SU-DHL-6 (cell line): ENCODE data around the gene POLQ.

Experiments
- H2AFZ ChIP-seq: fragments of 200-600 bp; sonication (generic); 2 replicates; pipeline ENCODE4 v1.6.1; 2014; ENCODE audit warnings: low read depth, mild to moderate bottlenecking, moderate library complexity, mixed read lengths, antibody characterized with exemption, low read length; ENCODE audit not compliant: severe bottlenecking
- H3F3A ChIP-seq: fragments of 200-600 bp; shearing (Covaris generic); 2 replicates; pipeline ENCODE4 v1.6.0; 2016; ENCODE audit warnings: antibody characterized with exemption, mild to moderate bottlenecking; ENCODE audit not compliant: insufficient read depth
- H3K27ac ChIP-seq: fragments of 200-600 bp; sonication (generic); 2 replicates; pipeline ENCODE4 v1.5.1; 2016; ENCODE audit warnings: low read depth, mild to moderate bottlenecking, low read length, moderate library complexity, mixed read lengths
- H3K27me3 ChIP-seq: fragments of 200-600 bp; sonication (generic), shearing (Covaris generic); 2 replicates; pipeline ENCODE4 v1.6.0; 2014; ENCODE audit warnings: mild to moderate bottlenecking, low read length
- H3K36me3 ChIP-seq: fragments of 200-600 bp; sonication (generic); 2 replicates; pipeline ENCODE4 v1.6.1; 2014; ENCODE audit warnings: mild to moderate bottlenecking, low read length, mixed read lengths
- H3K4me2 ChIP-seq: fragments of 300-600, 200-600 bp; shearing (Covaris generic), sonication (generic); 2 replicates; pipeline ENCODE4 v1.6.0; 2014; ENCODE audit warnings: low read length, low read depth, mild to moderate bottlenecking; ENCODE audit not compliant: poor library complexity, severe bottlenecking
- H3K4me3 ChIP-seq: fragments of 200-600 bp; sonication (generic); 2 replicates; pipeline ENCODE4 v1.5.1; 2014; ENCODE audit warnings: antibody characterized with exemption, low read length, mild to moderate bottlenecking, mixed read lengths; ENCODE audit not compliant: insufficient read depth, poor library complexity, severe bottlenecking
- H3K79me2 ChIP-seq: fragments of 200-600 bp; sonication (generic); 2 replicates; pipeline ENCODE4 v1.6.1; 2014; ENCODE audit warnings: mild to moderate bottlenecking, low read length, moderate library complexity; ENCODE audit not compliant: insufficient read depth
- H3K9ac ChIP-seq: fragments of 200-600 bp; sonication (generic); 2 replicates; pipeline ENCODE4 v1.7.0; 2014; ENCODE audit warnings: mild to moderate bottlenecking, low read length
- H3K9me2 ChIP-seq: fragments of 200-600 bp; sonication (generic); replicated peaks from 2 replicates; pipeline ENCODE4 v1.6.1; 2014; ENCODE audit warnings: low read length; ENCODE audit not compliant: insufficient read depth
- H3K9me3 ChIP-seq: fragments of 200-600 bp; sonication (generic); 2 replicates; pipeline ENCODE4 v1.6.1; 2014; ENCODE audit warnings: low read length, mixed read lengths; ENCODE audit not compliant: insufficient read depth
- H4K20me1 ChIP-seq: fragments of 200-600 bp; sonication (generic); 2 replicates; pipeline ENCODE4 v1.6.1; 2014; ENCODE audit warnings: low read depth, mild to moderate bottlenecking, antibody characterized with exemption, low read length, moderate library complexity, mixed read lengths
- EZH2phosphoT487 ChIP-seq: fragments of 200-600 bp; sonication (generic), shearing (Covaris generic); conservative IDR thresholded peaks from 2 replicates; pipeline ENCODE4 v1.6.1; 2018; ENCODE audit warnings: mild to moderate bottlenecking, antibody characterized with exemption, low read length, moderate library complexity, mixed read lengths
- TF ChIP-seq, protein P1 (sequence below): fragments of 200-600 bp; sonication (generic); IDR thresholded peaks from one replicate; pipeline ENCODE4 v1.5.1; 2017; ENCODE audit warnings: antibody characterized with exemption, mild to moderate bottlenecking, low read length, moderate library complexity; ENCODE audit not compliant: insufficient read depth, poor library complexity, severe bottlenecking

POLQ gene

DNA sequence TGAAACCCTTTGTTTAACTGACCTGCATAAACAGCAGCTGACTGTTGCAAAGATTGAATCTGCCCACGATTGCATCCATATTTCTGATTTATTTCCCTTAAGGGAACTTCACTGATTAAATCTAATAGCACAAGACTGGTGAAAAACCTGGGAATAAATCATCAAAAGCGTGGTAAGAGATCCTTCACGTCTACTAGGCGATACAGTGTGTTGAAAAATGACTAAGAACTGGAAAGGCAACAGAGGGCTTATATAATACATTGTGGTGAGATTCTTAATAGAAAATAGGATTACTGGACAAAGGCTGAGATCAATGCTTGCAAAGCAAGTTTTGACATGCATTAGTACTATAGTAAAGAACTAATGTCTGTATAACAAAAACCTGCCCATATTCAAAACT, 49.0 kb downstream of the POLQ start:
- no peaks in the 10 kb centered on the region for H4K20me1 ChIP-seq
- no peak overlapping the region for H2AFZ ChIP-seq
- H3K9ac ChIP-seq = no peak overlapping the region
- TF ChIP-seq EZH2phosphoT487 = no peak
- TF ChIP-seq, protein P1, sequence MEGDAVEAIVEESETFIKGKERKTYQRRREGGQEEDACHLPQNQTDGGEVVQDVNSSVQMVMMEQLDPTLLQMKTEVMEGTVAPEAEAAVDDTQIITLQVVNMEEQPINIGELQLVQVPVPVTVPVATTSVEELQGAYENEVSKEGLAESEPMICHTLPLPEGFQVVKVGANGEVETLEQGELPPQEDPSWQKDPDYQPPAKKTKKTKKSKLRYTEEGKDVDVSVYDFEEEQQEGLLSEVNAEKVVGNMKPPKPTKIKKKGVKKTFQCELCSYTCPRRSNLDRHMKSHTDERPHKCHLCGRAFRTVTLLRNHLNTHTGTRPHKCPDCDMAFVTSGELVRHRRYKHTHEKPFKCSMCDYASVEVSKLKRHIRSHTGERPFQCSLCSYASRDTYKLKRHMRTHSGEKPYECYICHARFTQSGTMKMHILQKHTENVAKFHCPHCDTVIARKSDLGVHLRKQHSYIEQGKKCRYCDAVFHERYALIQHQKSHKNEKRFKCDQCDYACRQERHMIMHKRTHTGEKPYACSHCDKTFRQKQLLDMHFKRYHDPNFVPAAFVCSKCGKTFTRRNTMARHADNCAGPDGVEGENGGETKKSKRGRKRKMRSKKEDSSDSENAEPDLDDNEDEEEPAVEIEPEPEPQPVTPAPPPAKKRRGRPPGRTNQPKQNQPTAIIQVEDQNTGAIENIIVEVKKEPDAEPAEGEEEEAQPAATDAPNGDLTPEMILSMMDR = no peak
- no peak overlapping the region for H3K4me3 ChIP-seq
- no peak overlapping the region for H3K4me2 ChIP-seq
- H3K27me3 ChIP-seq = no peaks in the 10 kb centered on the region
- no peaks in the 10 kb centered on the region for H3K9me3 ChIP-seq
- no peaks in the 10 kb centered on the region for H3K79me2 ChIP-seq
- no peak overlapping the region for H3K27ac ChIP-seq
- H3K9me2 ChIP-seq = no peaks in the 10 kb centered on the region
- peaks cover 19% of the 10 kb centered on the region; the same call in 1 of the 2 replicates for H3K36me3 ChIP-seq
- H3F3A ChIP-seq = no peaks in the 10 kb centered on the region

DNA sequence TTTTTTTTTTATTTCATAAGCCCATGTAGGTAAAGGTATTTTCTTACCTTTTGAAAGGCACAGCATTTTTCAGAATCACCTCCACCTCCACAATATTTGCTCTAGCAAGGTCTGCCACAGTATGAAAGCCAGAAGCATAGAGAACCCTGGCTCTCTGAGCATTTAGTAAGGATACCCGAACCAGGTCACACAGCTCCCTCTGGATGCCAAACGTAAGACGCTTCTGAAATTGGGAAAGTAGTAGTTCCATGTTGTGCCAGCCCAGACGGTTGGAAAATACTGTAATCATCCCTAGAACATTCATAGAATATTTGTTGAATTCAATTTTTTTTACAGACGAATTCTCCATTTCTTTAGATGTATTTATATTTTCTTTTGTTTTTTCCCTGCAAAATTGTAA, 52.4 kb downstream of the POLQ start:
- H3K36me3 ChIP-seq = peaks cover 34% of the 10 kb centered on the region; the same call in 1 of the 2 replicates
- no peaks in the 10 kb centered on the region for H3K9me3 ChIP-seq
- no peak overlapping the region for H3K9ac ChIP-seq
- no peak for TF ChIP-seq EZH2phosphoT487
- TF ChIP-seq, protein P1 = no peak
- no peak overlapping the region for H2AFZ ChIP-seq
- no peak overlapping the region for H3K4me3 ChIP-seq
- H3F3A ChIP-seq = no peaks in the 10 kb centered on the region
- H3K4me2 ChIP-seq = no peak overlapping the region
- H3K27ac ChIP-seq = no peak overlapping the region
- H3K9me2 ChIP-seq = no peaks in the 10 kb centered on the region
- no peaks in the 10 kb centered on the region for H3K79me2 ChIP-seq
- H4K20me1 ChIP-seq = no peaks in the 10 kb centered on the region
- H3K27me3 ChIP-seq = no peaks in the 10 kb centered on the region

DNA sequence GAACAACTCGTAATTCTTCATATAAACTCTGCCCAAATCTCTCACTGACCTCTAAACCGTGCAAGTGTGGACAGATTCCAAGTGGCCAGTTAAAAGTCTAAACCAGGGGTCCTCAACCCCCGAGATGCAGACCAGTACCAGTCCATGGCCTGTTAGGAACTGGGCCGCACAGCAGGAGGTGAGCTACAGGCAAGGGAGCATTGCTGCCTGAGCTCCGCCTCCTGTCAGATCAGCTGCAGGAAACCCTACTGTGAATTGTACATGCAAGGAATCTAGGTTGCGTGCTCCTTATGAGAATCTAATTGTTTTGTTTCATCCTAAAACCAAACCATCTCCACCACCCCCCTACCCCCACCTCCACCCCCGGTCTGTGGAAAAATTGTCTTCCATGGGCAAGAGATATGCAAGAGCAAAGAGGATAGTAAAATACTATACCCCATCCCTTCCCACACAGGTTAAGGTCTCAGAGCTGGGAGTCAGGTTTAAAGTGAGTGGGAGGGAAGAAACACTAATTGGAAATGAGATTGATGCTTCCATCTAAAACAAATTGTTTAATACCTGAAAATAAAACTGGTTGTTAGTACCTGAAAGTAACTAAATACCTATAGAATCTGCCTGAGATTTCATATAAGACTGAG, 54.0 kb downstream of the POLQ start:
- TF ChIP-seq EZH2phosphoT487 = no peak
- TF ChIP-seq, protein P1 = no peak
- no peak overlapping the region for H3K4me3 ChIP-seq
- no peaks in the 10 kb centered on the region for H3K9me3 ChIP-seq
- no peaks in the 10 kb centered on the region for H4K20me1 ChIP-seq
- no peaks in the 10 kb centered on the region for H3F3A ChIP-seq
- H2AFZ ChIP-seq = no peak overlapping the region
- no peak overlapping the region for H3K27ac ChIP-seq
- no peaks in the 10 kb centered on the region for H3K79me2 ChIP-seq
- no peak overlapping the region for H3K4me2 ChIP-seq
- no peak overlapping the region for H3K9ac ChIP-seq
- H3K27me3 ChIP-seq = no peaks in the 10 kb centered on the region
- peaks cover 35% of the 10 kb centered on the region; the same call in 1 of the 2 replicates for H3K36me3 ChIP-seq
- H3K9me2 ChIP-seq = no peaks in the 10 kb centered on the region
